Smooth muscle cell of the brain vasculature (primary cell): ENCODE data around the gene PRDM12.

ENCODE experiments used
- DNase-seq: peaks from one replicate; pipeline ENCODE4 v3.0.0-alpha.2; 2012; ENCODE audit warnings: low read depth, low spot score

Gene PRDM12

DNA sequence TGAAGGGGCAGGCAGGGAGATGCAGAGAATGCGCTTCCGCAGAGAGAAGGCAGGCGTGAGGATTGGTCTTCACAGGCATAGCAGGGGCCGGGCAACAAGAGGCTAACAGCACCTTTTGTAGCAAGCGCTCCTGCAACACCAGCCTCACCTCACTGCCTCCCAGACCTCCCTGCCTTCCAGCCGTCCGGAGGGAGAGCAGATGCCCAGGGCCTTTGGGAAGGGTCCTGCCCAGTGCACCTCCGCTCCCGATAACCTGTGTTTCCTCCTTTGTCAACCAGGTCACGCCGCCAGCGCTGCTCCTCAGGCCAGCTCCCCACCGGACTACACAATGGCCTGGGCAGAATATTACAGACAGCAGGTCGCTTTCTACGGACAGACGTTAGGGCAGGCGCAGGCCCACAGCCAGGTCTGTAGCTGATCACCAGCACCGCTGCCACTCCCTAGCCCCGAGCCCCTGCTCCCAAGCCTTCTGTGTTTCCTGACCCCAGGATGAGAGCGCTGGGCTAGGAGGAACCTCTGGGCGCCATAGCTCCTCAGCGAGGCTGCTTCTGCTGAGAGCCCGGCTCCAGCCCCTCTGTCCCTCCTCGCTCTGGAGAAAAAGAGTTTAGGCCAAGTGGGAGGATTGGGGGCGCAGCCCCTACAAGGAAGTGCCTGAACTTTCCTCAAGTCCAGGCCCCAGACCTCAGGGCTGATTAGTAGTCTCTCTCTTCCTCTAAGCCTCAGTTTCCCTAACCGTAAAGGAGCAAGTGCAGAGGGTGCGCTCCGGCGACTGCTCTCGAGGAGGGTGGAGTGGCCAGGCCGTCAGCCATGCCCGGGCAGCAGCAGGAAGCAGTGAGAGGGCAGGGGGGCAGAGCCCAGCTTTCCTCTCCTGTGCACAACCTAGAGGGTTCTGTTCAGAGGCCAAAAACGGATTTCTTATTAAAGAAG is 28.4 kb upstream of the PRDM12 start:
- no peak for DNase-seq

DNA sequence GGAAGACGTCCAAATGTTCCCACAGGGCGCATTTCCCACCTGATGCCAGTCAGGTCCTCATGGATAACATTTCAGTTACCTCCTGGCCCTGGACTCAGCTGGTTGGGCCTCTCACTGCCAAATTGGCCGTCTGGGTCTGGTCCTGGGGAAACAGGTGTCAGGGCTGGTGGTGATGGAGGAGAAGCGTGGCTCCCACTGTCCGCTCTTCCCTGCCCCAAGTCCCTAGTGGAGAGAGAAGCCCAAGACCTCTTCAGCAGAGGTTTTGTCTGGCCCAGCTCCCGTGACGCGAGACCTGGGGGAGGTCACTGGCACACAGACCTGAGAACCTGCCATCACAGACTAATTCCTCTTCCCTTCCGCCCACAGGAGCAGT is 27.8 kb upstream of the PRDM12 start:
- no peak for DNase-seq

GRCh38 chr9:130638284-130639123 is 25.9 kb upstream of the PRDM12 start:
- DNase-seq, result no peak

DNA sequence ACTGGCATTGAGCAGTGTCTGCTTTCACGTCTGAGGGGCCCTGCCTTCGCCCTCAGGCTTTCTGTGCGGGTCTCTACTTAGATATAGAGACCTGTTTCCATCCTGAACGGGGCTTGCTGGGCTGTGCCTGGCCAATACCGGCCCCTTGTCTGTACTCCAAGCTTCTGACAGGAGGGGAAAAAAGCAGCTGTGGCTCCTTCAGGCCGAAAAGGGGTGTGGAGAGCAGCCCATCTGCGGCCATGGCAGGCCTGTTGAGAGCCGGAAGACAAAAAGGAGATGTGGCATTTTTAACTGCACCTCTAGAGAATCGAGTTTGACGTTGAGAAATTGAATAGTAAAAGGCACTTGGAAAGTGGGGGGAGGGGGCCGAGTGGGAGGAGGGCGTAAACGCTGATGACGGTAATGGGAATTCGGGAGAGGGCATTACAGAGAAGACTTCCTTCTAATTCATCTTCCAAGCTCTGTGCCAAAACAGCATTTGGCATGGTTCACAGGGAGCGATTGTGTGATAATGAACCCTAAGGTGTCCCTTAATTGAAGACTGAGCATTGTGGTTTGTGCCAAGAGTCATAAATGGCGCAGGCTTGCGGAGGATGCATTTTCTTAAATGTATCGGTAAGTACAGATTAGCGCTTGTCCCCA is 25.1 kb upstream of the PRDM12 start:
- no peak for DNase-seq

GRCh38 chr9:130639866-130640555 is 24.4 kb upstream of the PRDM12 start:
- no peak for DNase-seq

GRCh38 chr9:130640681-130641080 is 23.7 kb upstream of the PRDM12 start:
- no peak for DNase-seq

GRCh38 chr9:130642926-130643325 is 21.5 kb upstream of the PRDM12 start:
- no peak for DNase-seq

GRCh38 chr9:130651221-130651620 is 13.2 kb upstream of the PRDM12 start:
- no peak for DNase-seq

GRCh38 chr9:130651752-130652151 is 12.6 kb upstream of the PRDM12 start:
- no peak for DNase-seq

DNA sequence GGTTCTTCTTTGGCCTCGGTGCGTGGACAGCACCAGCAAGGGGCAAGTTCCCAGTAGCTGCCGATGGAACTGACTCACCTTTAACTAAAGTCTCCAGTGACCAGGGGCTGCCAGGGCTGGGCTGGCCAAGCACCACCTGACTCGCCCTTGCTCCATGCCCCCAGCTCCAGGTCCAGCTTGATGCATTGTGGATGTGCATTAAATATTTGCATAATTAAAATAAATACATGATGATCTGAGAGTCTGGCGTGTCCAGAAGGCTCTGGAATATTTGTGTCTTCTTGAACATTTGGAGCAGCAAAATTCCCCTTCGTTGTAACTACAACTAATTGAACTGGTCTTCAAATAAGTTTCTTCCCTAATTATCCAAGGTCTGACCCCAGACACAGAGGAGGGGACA is 9.5 kb upstream of the PRDM12 start:
- DNase-seq, result no peak

DNA sequence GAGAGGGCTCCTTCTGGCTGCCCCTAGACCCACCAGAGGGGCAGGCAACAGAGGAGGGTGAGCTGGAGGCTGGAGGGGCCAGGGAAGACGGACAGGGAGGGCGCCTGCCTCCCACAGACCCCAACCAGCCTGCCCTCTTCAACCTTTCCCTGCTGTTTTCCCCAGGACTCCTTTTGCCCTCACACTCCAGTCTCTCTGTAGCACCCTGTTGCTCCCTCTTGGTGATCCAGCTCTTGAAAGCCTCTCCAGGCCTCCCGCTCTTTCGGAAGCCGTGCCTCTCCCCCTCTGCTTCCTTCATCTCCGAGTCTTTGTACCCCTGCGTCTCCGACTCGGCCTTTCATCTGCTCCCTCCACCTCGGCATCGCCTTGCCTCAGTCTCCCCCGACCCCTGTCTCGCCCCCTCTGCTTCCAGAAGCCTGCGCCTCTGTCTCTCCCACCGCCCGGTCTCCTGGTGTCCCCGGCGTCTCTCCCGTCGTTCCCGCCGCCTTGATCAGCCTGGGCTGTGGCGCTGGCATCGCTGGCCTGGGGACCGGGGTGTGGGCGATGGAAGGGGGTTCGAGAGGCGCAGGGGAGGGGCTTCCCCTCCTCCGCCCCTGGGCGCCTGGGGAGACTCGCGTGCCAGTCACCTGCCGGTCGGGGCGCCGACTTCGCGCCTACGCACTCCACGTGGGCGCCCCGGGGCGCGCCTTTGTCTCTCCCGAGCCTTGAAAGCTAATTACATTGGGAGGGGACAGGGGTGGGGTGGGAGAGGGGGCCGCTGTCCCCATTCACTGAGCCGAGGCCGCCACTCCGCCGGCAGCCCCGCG is 5.3 kb upstream of the PRDM12 start:
- no peak for DNase-seq

DNA sequence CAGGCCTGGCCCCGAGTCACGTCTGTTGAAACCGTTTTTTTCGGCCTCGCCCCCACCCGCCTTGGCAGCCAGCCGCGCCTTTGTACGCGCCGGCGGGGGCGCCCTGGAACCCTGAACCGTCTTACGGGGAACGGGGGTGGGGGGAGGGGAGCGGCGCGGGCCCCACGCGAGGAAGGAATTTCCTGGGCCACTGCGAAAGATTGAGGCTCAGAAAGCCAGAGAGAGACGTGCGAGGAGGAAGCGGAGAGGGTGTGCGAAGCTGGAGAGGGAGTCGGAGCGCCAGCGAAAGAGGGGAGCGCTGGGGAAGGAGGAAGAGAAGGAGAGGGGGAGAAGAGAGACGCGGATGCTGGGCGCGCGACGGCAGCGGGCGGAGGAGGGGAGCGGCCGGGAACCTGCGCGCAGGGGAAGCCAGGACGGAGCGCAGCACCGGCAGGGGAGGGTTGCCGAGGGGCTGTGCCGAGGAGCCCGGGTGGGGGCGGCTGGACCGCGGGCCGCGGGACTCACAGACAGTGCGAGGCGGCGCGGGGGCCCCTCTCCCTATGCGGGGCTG is 4.6 kb upstream of the PRDM12 start:
- DNase-seq, result no peak

GRCh38 chr9:130660326-130660682 is 4.1 kb upstream of the PRDM12 start:
- no peak for DNase-seq

DNA sequence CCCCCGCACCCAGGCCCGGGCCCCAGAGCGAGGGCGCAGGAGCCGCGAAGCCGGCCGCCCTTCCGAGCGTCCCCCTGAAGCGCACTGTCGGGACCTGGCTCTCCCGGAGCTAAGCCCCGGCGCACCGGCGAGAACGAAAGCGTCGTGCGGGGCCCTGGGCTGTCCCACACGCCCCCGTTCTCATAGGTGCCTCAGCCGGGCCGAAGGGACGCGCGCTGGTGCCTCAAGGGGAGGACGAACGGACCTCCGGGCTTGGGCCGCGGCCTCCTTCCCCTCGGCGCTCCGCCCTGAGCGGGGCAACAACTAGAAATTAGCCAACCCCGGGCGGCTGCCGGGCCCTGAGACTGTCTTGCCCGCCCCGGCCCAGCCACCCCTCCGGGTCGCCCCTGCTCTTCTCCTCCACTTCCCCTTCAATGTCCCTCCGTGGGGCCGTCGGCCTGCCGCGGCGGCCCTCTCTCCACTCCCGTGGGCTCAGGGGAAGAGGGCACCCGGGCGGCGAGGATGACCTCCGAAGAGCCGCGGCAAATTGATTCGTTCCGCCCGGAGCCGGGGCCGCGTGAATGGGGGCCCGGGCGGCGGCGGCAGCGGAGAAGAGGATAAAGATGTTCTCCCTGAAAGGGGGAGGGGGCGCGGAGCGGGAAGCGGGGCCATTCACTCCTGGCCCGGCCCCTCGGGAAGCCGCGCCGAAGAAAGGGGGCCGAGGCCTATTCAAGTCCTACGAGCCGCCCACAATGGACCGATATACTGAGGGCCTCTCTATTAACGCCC is 3.5 kb upstream of the PRDM12 start:
- DNase-seq, result no peak

GRCh38 chr9:130661451-130662098 is 2.8 kb upstream of the PRDM12 start:
- no peak for DNase-seq

GRCh38 chr9:130662099-130662969 is 2.1 kb upstream of the PRDM12 start:
- no peak for DNase-seq

DNA sequence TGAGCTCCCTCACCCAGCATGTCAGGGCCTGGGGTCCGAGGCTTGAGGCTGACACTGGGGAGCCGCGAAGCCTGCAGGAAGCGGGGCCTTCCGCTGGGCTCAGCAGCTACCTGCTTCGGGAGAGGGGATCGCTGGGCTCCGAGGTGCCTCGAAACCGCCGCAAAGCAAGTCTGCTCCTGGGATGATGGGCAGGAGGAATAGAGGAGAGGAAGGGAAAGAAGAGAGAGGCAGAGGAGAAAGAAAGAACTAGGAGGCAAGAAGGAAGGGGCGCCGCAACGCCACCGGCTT is 1.5 kb upstream of the PRDM12 start:
- DNase-seq, result no peak

GRCh38 chr9:130663258-130663976 is 977 bp upstream of the PRDM12 start:
- no peak for DNase-seq
